Neural cell (in vitro differentiated cells): ENCODE results near the gene DBP.

ENCODE experiments used
- EZH2 ChIP-seq: fragments of 200-600, 300-800 bp; shearing (Covaris generic), sonication (generic); IDR thresholded peaks from 2 replicates; pipeline ENCODE4 v1.6.1; 2014; ENCODE audit warnings: antibody characterized with exemption, low read length, borderline replicate concordance, mild to moderate bottlenecking; ENCODE audit not compliant: insufficient read depth, poor library complexity, severe bottlenecking
- POLR2AphosphoS5 ChIP-seq: IDR thresholded peaks from 2 replicates; pipeline ENCODE4 v1.6.1; 2012
- TF ChIP-seq, protein P1 (sequence below): fragments of 450-650 bp; IDR thresholded peaks from 2 replicates; pipeline ENCODE4 v1.5.1; 2014; ENCODE audit warnings: antibody characterized with exemption, mild to moderate bottlenecking, moderate library complexity; ENCODE audit not compliant: poor library complexity, severe bottlenecking

- TF ChIP-seq POLR2AphosphoS5 (no peak), EZH2 (no peak)
- TF ChIP-seq, protein P1, sequence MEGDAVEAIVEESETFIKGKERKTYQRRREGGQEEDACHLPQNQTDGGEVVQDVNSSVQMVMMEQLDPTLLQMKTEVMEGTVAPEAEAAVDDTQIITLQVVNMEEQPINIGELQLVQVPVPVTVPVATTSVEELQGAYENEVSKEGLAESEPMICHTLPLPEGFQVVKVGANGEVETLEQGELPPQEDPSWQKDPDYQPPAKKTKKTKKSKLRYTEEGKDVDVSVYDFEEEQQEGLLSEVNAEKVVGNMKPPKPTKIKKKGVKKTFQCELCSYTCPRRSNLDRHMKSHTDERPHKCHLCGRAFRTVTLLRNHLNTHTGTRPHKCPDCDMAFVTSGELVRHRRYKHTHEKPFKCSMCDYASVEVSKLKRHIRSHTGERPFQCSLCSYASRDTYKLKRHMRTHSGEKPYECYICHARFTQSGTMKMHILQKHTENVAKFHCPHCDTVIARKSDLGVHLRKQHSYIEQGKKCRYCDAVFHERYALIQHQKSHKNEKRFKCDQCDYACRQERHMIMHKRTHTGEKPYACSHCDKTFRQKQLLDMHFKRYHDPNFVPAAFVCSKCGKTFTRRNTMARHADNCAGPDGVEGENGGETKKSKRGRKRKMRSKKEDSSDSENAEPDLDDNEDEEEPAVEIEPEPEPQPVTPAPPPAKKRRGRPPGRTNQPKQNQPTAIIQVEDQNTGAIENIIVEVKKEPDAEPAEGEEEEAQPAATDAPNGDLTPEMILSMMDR = no peak
Measured at GRCh38 chr19:48670699-48671445, 33.7 kb upstream of the DBP start.
